ENCODE measurements around the gene PDIA5. TPM values are rescaled to one million over a fixed set of nuclear protein-coding genes. Genes with fewer than 3 reads are reported as not detected.
"Not testable (repeated sequence)": the region's sequence is repeated elsewhere in the genome, so short reads cannot be mapped to it uniquely, and the experiment has no call there.

Gene PDIA5
- total RNA-seq, 2 donors from 2014 or later = 28.0 to 33.2 TPM

GRCh38 chr3:123110976-123111615 lies 44.3 kb downstream of the PDIA5 start:
- peaks cover 25% of the 10 kb centered on the region for H3K36me3 ChIP-seq
- TF ChIP-seq CTCF (IDR thresholded peaks at IDR 0.05) = no peak
- no peak for DNase-seq (ENCODE audit: low spot score)
- no peak for ATAC-seq (ENCODE audit: insufficient number of reproducible peaks, low FRiP score, low read depth)
- H3K4me1 ChIP-seq (ENCODE audit: control insufficient read depth in 1 of 2, low read depth in 2 of 2) = peaks cover 0 to 7% of the 10 kb centered on the region in 2 donors
- H3K4me3 ChIP-seq = no peak overlapping the region
- H3K27ac ChIP-seq = no peak overlapping the region
- no peaks in the 10 kb centered on the region for H3K9me3 ChIP-seq
- no peaks in the 10 kb centered on the region for H3K27me3 ChIP-seq (replicated peaks; ENCODE audit: insufficient read depth)

GRCh38 chr3:123111640-123112039 lies 44.8 kb downstream of the PDIA5 start:
- ATAC-seq (ENCODE audit: insufficient number of reproducible peaks, low FRiP score, low read depth) (no peak), DNase-seq (ENCODE audit: low spot score) (no peak)
- Histone ChIP-seq H3K27me3 (replicated peaks; ENCODE audit: insufficient read depth) (no peaks in the 10 kb centered on the region), H3K9me3 (no peaks in the 10 kb centered on the region), H3K36me3 (peaks cover 26% of the 10 kb centered on the region), H3K27ac (no peak overlapping the region), H3K4me3 (no peak overlapping the region), H3K4me1 (ENCODE audit: control insufficient read depth in 1 of 2, low read depth in 2 of 2) (peaks cover 0 to 7% of the 10 kb centered on the region in 2 donors)
- no peak for TF ChIP-seq CTCF (IDR thresholded peaks at IDR 0.05)

GRCh38 chr3:123112232-123112631 lies 45.4 kb downstream of the PDIA5 start:
- Histone ChIP-seq H3K4me1 (ENCODE audit: control insufficient read depth in 1 of 2, low read depth in 2 of 2) (peaks cover 0 to 7% of the 10 kb centered on the region in 2 donors), H3K27me3 (replicated peaks; ENCODE audit: insufficient read depth) (no peaks in the 10 kb centered on the region), H3K9me3 (no peaks in the 10 kb centered on the region), H3K27ac (no peak overlapping the region), H3K36me3 (peaks cover 22% of the 10 kb centered on the region), H3K4me3 (no peak overlapping the region)
- TF ChIP-seq CTCF (IDR thresholded peaks at IDR 0.05) = no peak
- no peak for DNase-seq (ENCODE audit: low spot score)
- no peak for ATAC-seq (ENCODE audit: insufficient number of reproducible peaks, low FRiP score, low read depth)

GRCh38 chr3:123112656-123113055 lies 45.8 kb downstream of the PDIA5 start:
- H3K4me3 ChIP-seq; H3K27me3 ChIP-seq (replicated peaks; ENCODE audit: insufficient read depth); DNase-seq (ENCODE audit: low spot score); H3K4me1 ChIP-seq (ENCODE audit: control insufficient read depth in 1 of 2, low read depth in 2 of 2); H3K9me3 ChIP-seq; H3K27ac ChIP-seq; ATAC-seq (ENCODE audit: insufficient number of reproducible peaks, low FRiP score, low read depth): not testable (repeated sequence)
- H3K36me3 ChIP-seq = peaks cover 18% of the 10 kb centered on the region

GRCh38 chr3:123113889-123114450 lies 47.1 kb downstream of the PDIA5 start:
- no peaks in the 10 kb centered on the region for H3K9me3 ChIP-seq
- no peaks in the 10 kb centered on the region for H3K27me3 ChIP-seq (replicated peaks; ENCODE audit: insufficient read depth)
- no peak overlapping the region for H3K4me3 ChIP-seq
- DNase-seq (ENCODE audit: low spot score) (no peak), ATAC-seq (ENCODE audit: insufficient number of reproducible peaks, low FRiP score, low read depth) (no peak)
- H3K36me3 ChIP-seq = peaks cover 15% of the 10 kb centered on the region
- no peak for TF ChIP-seq CTCF (IDR thresholded peaks at IDR 0.05)
- H3K27ac ChIP-seq = no peak overlapping the region
- peaks cover 0 to 7% of the 10 kb centered on the region in 2 donors for H3K4me1 ChIP-seq (ENCODE audit: control insufficient read depth in 1 of 2, low read depth in 2 of 2)
